ENCODE measurements around the gene GHDC.

DNA sequence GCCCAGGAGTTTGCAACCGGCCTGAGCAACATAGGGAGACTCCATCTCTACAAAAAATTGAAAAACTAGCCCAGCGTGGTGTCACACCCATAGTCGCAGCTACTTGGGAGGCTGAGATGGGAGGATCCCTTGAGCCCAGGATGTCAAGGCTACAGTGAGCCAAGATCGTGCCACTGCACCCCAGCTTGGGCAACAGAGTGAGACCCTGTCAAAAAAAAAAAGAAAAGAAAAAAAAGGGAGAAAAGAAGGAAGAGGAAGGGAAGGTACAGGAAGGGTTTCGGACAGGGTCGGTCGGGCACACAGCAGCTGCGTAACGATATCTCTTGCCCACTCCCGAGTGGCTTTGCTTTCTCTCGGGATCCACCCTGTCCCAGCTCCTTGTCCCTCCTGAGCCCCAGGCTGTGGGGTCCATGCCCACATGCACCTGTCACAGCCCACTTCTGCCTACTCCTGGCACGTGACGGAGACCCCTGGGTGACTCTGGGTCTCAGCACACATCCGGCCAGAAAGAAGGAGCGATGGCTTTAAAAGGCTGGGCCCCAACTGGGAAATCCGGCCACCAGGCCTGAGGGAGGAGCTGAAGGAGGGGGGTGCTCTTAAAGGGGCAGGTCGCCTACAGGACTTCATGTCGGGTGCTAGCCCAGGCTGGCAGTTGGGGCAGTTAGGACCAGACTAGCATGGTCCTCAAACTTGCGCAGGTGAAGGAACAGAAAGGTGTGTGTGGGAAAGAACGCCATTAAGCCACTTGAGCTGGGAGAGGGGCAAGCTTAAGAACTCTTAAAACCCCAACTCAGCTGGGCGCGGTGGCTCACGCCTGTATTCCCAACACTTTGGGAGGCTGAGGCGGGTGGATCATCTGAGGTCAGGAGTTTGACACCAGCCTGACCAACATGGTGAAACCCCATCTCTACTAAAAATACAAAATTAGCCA is at the start of gene GHDC:
- TF ChIP-seq TAF1 (IDR thresholded peaks at IDR 0.05; ENCODE audit: low read depth, low read length) (no peak), POLR2AphosphoS5 (IDR thresholded peaks at IDR 0.05; ENCODE audit: low read depth, low read length) (no peak), POLR2A (IDR thresholded peaks at IDR 0.05; ENCODE audit: low read depth, low read length) (no peak), POU2F2 (IDR thresholded peaks at IDR 0.05; ENCODE audit: low read depth, low read length) (no peak), SPI1 (IDR thresholded peaks at IDR 0.05; ENCODE audit: low read depth, low read length) (no peak)
